ENCODE measurements around the gene ACOT7. TPM values are rescaled to one million over a fixed set of nuclear protein-coding genes. Genes with fewer than 3 reads are reported as not detected.
A peak's percentile ranks its signal among the peaks of the same experiment; 100 is the strongest.

The ACOT7 gene
- total RNA-seq, 1 experiment from 2014 or later, result 120 TPM

DNA sequence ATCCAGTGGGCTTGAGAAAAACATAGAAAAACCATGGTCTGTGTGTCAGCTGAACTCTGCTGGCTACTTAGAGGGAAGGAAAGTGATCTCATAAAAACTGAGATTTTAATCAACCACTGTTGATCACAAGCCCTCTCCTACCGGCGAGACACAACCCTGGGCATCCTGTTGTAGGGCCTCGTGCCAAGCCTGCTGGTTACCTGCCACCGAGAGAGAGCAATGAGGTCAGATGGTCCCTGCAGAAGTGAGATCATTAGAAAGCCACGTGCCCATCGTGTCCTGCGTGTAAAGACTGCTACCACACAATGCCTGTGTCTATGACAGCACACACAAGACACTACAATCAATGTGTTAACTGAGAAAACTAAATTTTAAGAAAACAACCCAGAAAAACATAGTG lies 91.0 kb downstream of the ACOT7 start:
- TSS peak; percentile 53 for BruUV-seq (replicated peaks)
- in situ Hi-C loops (cut with HindIII; ENCODE audit: low pct_unique_long_range_greater_than_20kb, low sequenced_read_pairs) (no loop called here), intact Hi-C loops (cut with micrococcal nuclease; ENCODE audit: unreplicated experiment) (no loop called here)
- no peak overlapping the region for H3K27ac ChIP-seq (ENCODE audit: low read length)
- H3K4me1 ChIP-seq (ENCODE audit: control insufficient read depth, insufficient read depth, low read length), result no peaks in the 10 kb centered on the region
- no peaks in the 10 kb centered on the region for H3K9me3 ChIP-seq (ENCODE audit: control insufficient read depth, insufficient read depth, low read depth, low read length)
- TF ChIP-seq POLR2AphosphoS5 (IDR thresholded peaks at IDR 0.05; ENCODE audit: low read depth, low read length), result no peak
- no peak for TF ChIP-seq REST (IDR thresholded peaks at IDR 0.05; ENCODE audit: insufficient read depth in 1 of 2, low read depth in 2 of 2, low read length in 1 of 2)
- no peak for TF ChIP-seq TCF7L2 (IDR thresholded peaks at IDR 0.05; ENCODE audit: low read depth, low read length)
- TF ChIP-seq SIN3A (IDR thresholded peaks at IDR 0.05; ENCODE audit: borderline replicate concordance, insufficient read depth, low read depth, low read length), result no peak
- no peak for TF ChIP-seq CTCF (IDR thresholded peaks at IDR 0.05)
- no peaks in the 10 kb centered on the region for H3K36me3 ChIP-seq (ENCODE audit: control insufficient read depth, insufficient read depth, low read length)
- DNase-seq (ENCODE audit: low read depth, low spot score) (no peak), ATAC-seq (no peak)
- no peaks in the 10 kb centered on the region for H3K27me3 ChIP-seq (ENCODE audit: control insufficient read depth, insufficient read depth, low read length)
- ChIA-PET POLR2A (no interaction called here), CTCF (no interaction called here)
- no peak overlapping the region for H3K4me3 ChIP-seq (ENCODE audit: low read depth in 2 of 2, low read length in 2 of 2)

DNA sequence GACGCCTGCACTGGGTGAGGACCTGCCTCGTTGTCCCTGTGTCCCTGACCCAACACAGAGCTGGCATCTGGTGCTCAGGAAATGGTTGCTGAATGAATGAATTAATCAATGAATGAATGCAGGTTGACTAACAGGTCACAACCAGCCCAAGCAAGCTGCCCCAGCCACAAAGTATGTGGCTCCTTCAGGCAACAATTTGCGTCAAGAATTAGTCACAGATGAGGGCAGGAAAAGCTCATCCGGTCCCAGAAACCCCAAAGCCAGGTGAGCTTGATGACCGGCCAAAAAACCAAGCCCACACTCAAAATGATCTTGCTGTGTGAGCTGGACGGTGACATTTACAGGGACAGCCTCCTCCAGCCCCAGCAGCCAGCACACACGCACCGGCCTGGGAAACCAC lies 92.0 kb downstream of the ACOT7 start:
- DNase-seq (ENCODE audit: low read depth, low spot score) (no peak), ATAC-seq (no peak)
- H3K36me3 ChIP-seq (ENCODE audit: control insufficient read depth, insufficient read depth, low read length), result no peaks in the 10 kb centered on the region
- BruUV-seq (replicated peaks), result no TSS peak
- ChIA-PET POLR2A (no interaction called here), CTCF (no interaction called here)
- H3K4me3 ChIP-seq (ENCODE audit: low read depth in 2 of 2, low read length in 2 of 2), result no peak overlapping the region
- intact Hi-C loops (cut with micrococcal nuclease; ENCODE audit: unreplicated experiment) (no loop called here), in situ Hi-C loops (cut with HindIII; ENCODE audit: low pct_unique_long_range_greater_than_20kb, low sequenced_read_pairs) (no loop called here)
- no peak overlapping the region for H3K27ac ChIP-seq (ENCODE audit: low read length)
- no peaks in the 10 kb centered on the region for H3K27me3 ChIP-seq (ENCODE audit: control insufficient read depth, insufficient read depth, low read length)
- H3K4me1 ChIP-seq (ENCODE audit: control insufficient read depth, insufficient read depth, low read length), result no peaks in the 10 kb centered on the region
- TF ChIP-seq REST (IDR thresholded peaks at IDR 0.05; ENCODE audit: insufficient read depth in 1 of 2, low read depth in 2 of 2, low read length in 1 of 2), result no peak
- TF ChIP-seq TCF7L2 (IDR thresholded peaks at IDR 0.05; ENCODE audit: low read depth, low read length), result no peak
- no peak for TF ChIP-seq SIN3A (IDR thresholded peaks at IDR 0.05; ENCODE audit: borderline replicate concordance, insufficient read depth, low read depth, low read length)
- TF ChIP-seq CTCF (IDR thresholded peaks at IDR 0.05), result no peak
- TF ChIP-seq POLR2AphosphoS5 (IDR thresholded peaks at IDR 0.05; ENCODE audit: low read depth, low read length), result no peak
- H3K9me3 ChIP-seq (ENCODE audit: control insufficient read depth, insufficient read depth, low read depth, low read length), result no peaks in the 10 kb centered on the region

All from Panc1 (cell line).